HCT116 (cell line): ENCODE results near the gene RPL37A.

ENCODE experiments used
- CEBPB ChIP-seq: IDR thresholded peaks from 2 replicates; pipeline ENCODE4 v1.6.1; 2012; ENCODE audit warnings: low read depth
- CTCF ChIP-seq, 3 experiments: fragments of 200-600 bp in 1 of 3; sonication (generic) in 1 of 3; IDR thresholded peaks in 2 of 3; conservative IDR thresholded peaks in 1 of 3; 2 replicates each; pipeline ENCODE4 v1.5.1; 2012 to 2017; ENCODE audit warnings: low read depth in 2 of 3, low read length in 2 of 3, antibody characterized with exemption in 1 of 3, borderline replicate concordance in 1 of 3, control low read depth in 1 of 3, mild to moderate bottlenecking in 1 of 3, mixed read lengths in 1 of 3, mixed run types in 1 of 3, moderate library complexity in 1 of 3; ENCODE audit not compliant: insufficient read depth in 1 of 3
- EGR1 ChIP-seq: IDR thresholded peaks from 2 replicates; pipeline ENCODE4 v1.6.1; 2012; ENCODE audit warnings: low read depth
- EZH2 ChIP-seq: fragments of 200-600 bp; sonication (generic); IDR thresholded peaks from 2 replicates; pipeline ENCODE4 v1.6.1; 2017; ENCODE audit warnings: antibody characterized with exemption, mixed run types
- EZH2phosphoT487 ChIP-seq: fragments of 200-600 bp; IDR thresholded peaks from 2 replicates; pipeline ENCODE4 v1.6.1; 2018; ENCODE audit warnings: antibody characterized with exemption, borderline replicate concordance
- FOSL1 ChIP-seq: IDR thresholded peaks from 2 replicates; pipeline ENCODE4 v1.6.1; 2012; ENCODE audit warnings: low read depth
- POLR2A ChIP-seq: IDR thresholded peaks from 2 replicates; pipeline ENCODE4 v1.7.0; 2011; ENCODE audit warnings: borderline replicate concordance; ENCODE audit not compliant: insufficient read depth, insufficient read length; ENCODE audit errors: extremely low read depth
- POLR2AphosphoS5 ChIP-seq: IDR thresholded peaks from 2 replicates; pipeline ENCODE4 v1.6.1; 2011; ENCODE audit warnings: mild to moderate bottlenecking, low read depth, low read length, moderate library complexity
- RAD21 ChIP-seq: IDR thresholded peaks from 2 replicates; pipeline ENCODE4 v1.6.1; 2012; ENCODE audit warnings: low read depth, mild to moderate bottlenecking
- SP1 ChIP-seq: IDR thresholded peaks from 2 replicates; pipeline ENCODE4 v1.6.1; 2012; ENCODE audit warnings: low read depth
- YY1 ChIP-seq: IDR thresholded peaks from 2 replicates; pipeline ENCODE4 v1.6.1; 2011; ENCODE audit warnings: low read length, low read depth, moderate library complexity, mild to moderate bottlenecking; ENCODE audit not compliant: insufficient replicate concordance; ENCODE audit errors: extremely low read depth
- ZNF274 ChIP-seq: fragments of 200-500 bp; sonication (Bioruptor generic); IDR thresholded peaks from 2 replicates; pipeline ENCODE4 v1.6.1; 2014; ENCODE audit warnings: mild to moderate bottlenecking, low read depth, low read length, inconsistent platforms

GRCh38 chr2:216498379-216499352 lies at the start of gene RPL37A:
- no peak for TF ChIP-seq CTCF (IDR thresholded peaks at IDR 0.05 in 2 of 3, conservative IDR thresholded peaks at IDR 0.05 in 1 of 3; ENCODE audit: borderline replicate concordance in 1 of 3, insufficient read depth in 1 of 3, low read depth in 2 of 3, low read length in 2 of 3)
- no peak for TF ChIP-seq CEBPB
- TF ChIP-seq SP1: peak; percentile 35
- TF ChIP-seq FOSL1: no peak; the same call in 1 of the 2 replicates
- TF ChIP-seq POLR2AphosphoS5: peak; percentile 100
- TF ChIP-seq EZH2: no peak
- TF ChIP-seq RAD21: no peak
- peak; percentile 98 for TF ChIP-seq POLR2A
- TF ChIP-seq EZH2phosphoT487: no peak
- no peak; the same call in 1 of the 2 replicates for TF ChIP-seq EGR1
- peak; percentile 80 for TF ChIP-seq YY1
- no peak for TF ChIP-seq ZNF274
